Ureter (tissue), 1 donor: Measurements from ENCODE around the gene PLCL2. TPM values are rescaled to one million over a fixed set of nuclear protein-coding genes. Genes with fewer than 3 reads are reported as not detected.
A peak's percentile ranks its signal among the peaks of the same experiment; 100 is the strongest.
"Not testable (repeated sequence)": the region's sequence is repeated elsewhere in the genome, so short reads cannot be mapped to it uniquely, and the experiment has no call there.

Experiments
- DNase-seq: peaks from one replicate; pipeline ENCODE4 v3.0.0-alpha.2; 2020; ENCODE audit warnings: low spot score
- total RNA-seq: library from RNA; stranded (reverse); gene quantifications from one replicate; pipeline ENCODE4 v1.2.4, GENCODE V29; 2023
- donor health status: DM: yes; HTN: yes; CAD: no.

PLCL2 gene
- total RNA-seq, 1 donor from 2014 or later = 9.5 TPM

- DNase-seq = no peak
Measured at GRCh38 chr3:17119201-17120072, 234.7 kb downstream of the PLCL2 start.

- DNase-seq = no peak
Measured at GRCh38 chr3:17120115-17120514, 235.4 kb downstream of the PLCL2 start.

- no peak for DNase-seq
Measured at GRCh38 chr3:17121336-17121735, 236.6 kb downstream of the PLCL2 start.

GRCh38 chr3:17122758-17123157 lies 238.0 kb downstream of the PLCL2 start:
- DNase-seq = no peak

- no peak for DNase-seq
Measured at GRCh38 chr3:17125738-17126442, 241.1 kb downstream of the PLCL2 start.

GRCh38 chr3:17128671-17129070 lies 243.9 kb downstream of the PLCL2 start:
- not testable (repeated sequence) for DNase-seq

GRCh38 chr3:17129556-17129955 lies 244.8 kb downstream of the PLCL2 start:
- DNase-seq = no peak

- DNase-seq = peak; percentile 24
Measured at GRCh38 chr3:17130956-17131355, 246.2 kb downstream of the PLCL2 start.

- peak; percentile 7 for DNase-seq
Measured at GRCh38 chr3:17132286-17133115, 247.7 kb downstream of the PLCL2 start.

- DNase-seq = no peak
Measured at GRCh38 chr3:17133632-17134545, 249.1 kb downstream of the PLCL2 start.

- DNase-seq = no peak
Measured at GRCh38 chr3:17135696-17136095, 250.9 kb downstream of the PLCL2 start.

GRCh38 chr3:17136136-17136721 lies 251.5 kb downstream of the PLCL2 start:
- peak; percentile 66 for DNase-seq

GRCh38 chr3:17137321-17137826 lies 252.6 kb downstream of the PLCL2 start:
- no peak for DNase-seq

- DNase-seq = no peak
Measured at GRCh38 chr3:17138246-17139039, 253.7 kb downstream of the PLCL2 start.
